Choroid plexus epithelial cell (primary cell): Measurements from ENCODE around the gene SLC6A9.

Experiments used
- DNase-seq: peaks from one replicate; pipeline ENCODE4 v3.0.0-alpha.2; 2010; ENCODE audit warnings: low read depth
- H3K4me3 ChIP-seq: 2 replicates; pipeline ENCODE4 v1.5.1; 2011; ENCODE audit warnings: low read depth, mild to moderate bottlenecking, control low read depth, low read length, moderate library complexity
- TF ChIP-seq, protein P1 (sequence below): conservative IDR thresholded peaks from 2 replicates; pipeline ENCODE4 v1.5.1; 2011; ENCODE audit warnings: low read depth, mild to moderate bottlenecking, control low read depth, inconsistent platforms, low read length, moderate library complexity

SLC6A9 gene

DNA sequence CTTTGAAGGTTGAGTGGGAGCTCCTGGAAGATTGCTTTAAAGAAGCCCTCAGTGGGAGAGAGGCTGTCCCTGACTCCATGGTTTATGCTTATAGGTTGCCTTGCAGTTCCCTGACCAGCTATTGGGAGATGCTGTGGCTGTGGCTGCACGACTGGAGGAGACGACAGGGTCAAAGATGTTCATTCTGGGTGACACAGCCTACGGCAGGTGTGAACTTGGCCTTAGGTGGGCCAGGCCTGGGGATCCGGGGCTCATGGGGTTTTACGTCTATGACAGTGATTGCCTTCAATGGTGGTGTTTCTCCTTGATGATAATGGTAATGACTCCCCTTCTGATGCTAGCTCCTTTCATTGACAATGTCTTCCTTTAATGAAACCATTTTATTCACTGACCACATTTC is 60.8 kb downstream of the SLC6A9 start:
- TF ChIP-seq, protein P1, sequence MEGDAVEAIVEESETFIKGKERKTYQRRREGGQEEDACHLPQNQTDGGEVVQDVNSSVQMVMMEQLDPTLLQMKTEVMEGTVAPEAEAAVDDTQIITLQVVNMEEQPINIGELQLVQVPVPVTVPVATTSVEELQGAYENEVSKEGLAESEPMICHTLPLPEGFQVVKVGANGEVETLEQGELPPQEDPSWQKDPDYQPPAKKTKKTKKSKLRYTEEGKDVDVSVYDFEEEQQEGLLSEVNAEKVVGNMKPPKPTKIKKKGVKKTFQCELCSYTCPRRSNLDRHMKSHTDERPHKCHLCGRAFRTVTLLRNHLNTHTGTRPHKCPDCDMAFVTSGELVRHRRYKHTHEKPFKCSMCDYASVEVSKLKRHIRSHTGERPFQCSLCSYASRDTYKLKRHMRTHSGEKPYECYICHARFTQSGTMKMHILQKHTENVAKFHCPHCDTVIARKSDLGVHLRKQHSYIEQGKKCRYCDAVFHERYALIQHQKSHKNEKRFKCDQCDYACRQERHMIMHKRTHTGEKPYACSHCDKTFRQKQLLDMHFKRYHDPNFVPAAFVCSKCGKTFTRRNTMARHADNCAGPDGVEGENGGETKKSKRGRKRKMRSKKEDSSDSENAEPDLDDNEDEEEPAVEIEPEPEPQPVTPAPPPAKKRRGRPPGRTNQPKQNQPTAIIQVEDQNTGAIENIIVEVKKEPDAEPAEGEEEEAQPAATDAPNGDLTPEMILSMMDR, result no peak
- DNase-seq, result no peak

DNA sequence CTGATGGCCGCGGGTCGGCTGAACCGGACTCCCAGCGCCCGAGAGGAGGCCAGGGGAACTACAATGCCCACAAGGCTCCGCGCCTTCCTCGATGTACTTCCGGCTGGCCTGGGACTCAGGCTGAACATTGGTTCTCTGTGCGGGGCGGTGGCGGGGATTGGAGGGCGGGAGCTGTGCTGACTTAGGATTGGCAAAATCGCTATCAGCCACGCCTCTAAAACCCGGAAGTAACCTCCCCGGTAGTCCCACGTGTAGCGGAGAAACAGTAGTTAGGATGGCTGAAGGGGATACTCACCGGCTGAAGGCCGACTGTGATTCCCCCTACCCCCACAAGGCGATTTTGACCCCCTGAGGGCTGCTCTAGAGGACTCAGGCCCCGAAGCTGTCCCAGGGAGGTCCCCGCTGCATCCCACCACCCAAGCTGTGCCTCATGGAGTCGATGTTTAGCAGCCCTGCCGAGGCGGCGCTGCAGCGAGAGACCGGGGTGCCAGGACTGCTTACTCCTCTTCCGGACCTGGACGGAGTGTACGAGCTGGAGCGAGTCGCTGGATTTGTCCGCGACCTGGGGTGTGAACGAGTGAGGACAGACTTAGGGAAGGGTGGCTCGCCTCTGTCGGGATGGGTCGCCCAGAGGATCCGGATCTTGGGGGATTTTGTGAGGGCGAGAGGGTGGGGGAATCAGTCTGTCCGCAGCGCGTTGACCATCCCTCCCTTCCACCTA is 61.4 kb downstream of the SLC6A9 start, which contains the start of gene DPH2:
DPH2 (plus strand) TSS at position 265 of the 721 bp plus-strand sequence; CDS start at position 431, 166 bp downstream.
- TF ChIP-seq, protein P1, result no peak
- H3K4me3 ChIP-seq, result peak within 1 kb of the TSS; percentile 97

More for the DNA sequence above, 60.8 kb downstream of the SLC6A9 start:
- peak overlapping the region; percentile 97 for H3K4me3 ChIP-seq

DNA sequence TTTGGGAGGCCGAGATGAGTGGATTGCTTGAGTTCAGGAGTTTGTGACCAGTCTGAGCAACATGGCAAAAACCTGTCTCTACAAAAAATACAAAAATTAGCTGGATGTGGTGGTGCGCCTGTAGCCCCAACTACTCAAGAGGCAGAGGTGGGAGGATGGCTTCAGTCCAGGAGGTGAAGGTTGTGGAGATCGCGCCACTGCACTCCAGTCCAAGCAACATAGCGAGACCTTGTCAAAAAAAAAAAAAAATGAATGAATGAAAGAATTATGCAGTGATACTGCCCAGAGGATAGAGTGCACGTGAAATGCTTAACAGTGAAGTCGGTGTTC is 61.9 kb downstream of the SLC6A9 start:
- peak overlapping the region; percentile 15 for H3K4me3 ChIP-seq
- TF ChIP-seq, protein P1, result no peak
- DNase-seq, result no peak

More for the DNA sequence above, 61.4 kb downstream of the SLC6A9 start, which contains the start of gene DPH2:
- DNase-seq, result peak; percentile 99

DNA sequence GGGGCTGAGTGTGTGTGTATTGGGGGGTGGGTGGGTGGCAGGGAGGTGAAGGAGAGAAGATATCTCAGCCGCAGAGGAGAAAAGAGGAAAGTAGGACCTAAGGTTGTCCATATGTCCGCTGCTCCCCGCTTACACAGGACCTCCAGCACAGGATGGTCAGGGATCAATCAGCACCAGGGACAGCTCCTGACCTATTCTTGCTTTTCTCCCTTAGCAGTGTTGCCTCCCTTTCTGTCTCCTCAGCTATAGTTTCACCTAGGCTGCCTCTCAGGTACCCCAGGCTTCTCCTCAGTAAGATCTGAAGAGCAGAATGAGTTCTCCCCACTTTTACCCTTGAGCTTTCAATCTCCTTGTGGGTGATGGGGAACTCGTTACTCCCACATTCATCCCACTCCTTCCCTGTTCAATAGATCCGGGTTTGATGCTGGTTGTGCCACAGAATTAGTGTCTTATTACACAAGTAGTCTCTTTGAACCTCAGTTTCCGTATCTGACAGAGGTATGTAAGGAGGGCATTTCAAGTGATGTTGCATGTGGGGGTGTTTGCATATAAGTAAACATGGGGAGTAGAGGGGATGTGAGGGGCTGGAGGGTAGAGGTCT is 62.8 kb downstream of the SLC6A9 start:
- no peak overlapping the region for H3K4me3 ChIP-seq
- TF ChIP-seq, protein P1, result no peak
- DNase-seq, result peak; percentile 46

DNA sequence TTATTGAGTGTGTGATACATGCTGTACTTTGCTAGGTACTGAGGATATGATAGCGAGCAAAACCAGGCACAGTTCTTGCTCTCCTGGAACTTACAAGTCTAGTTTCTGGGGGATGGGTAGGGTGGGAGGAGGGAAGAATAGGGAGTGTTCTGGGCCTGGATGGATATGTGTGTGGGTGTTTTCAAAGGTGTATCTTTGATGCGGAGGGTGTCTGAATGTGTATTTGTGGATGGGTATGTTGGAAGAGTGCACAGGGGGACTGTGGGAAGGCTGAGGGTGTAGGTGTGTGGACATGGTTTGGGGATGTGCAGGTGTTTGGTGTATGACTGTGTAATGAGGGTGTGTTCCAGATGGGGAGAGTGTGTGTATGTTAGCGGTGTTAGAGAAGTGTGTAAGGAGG is 65.9 kb downstream of the SLC6A9 start:
- no peak for DNase-seq
- H3K4me3 ChIP-seq, result no peak overlapping the region
- TF ChIP-seq, protein P1, result no peak

DNA sequence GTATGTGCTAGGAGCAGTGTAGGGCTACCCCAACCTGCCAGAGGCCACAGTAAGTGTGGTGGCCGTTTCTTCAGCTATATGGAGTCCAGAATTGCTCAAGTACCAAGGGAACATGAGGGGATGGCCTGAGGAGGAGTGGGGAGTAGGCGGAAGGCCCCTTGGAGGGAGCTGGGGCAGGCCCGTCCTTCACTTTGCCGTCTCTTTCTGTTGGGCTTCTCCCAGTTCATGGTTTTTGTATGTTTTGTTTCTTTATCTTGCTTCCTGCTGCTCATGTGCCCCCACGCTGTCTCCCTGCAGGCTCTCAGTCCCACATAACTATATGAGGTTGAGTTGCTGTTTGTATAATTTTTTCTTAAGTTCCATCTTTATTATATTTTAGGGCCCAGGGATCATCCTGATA is 67.4 kb downstream of the SLC6A9 start:
- no peak for DNase-seq
- no peak overlapping the region for H3K4me3 ChIP-seq
- TF ChIP-seq, protein P1, result no peak

DNA sequence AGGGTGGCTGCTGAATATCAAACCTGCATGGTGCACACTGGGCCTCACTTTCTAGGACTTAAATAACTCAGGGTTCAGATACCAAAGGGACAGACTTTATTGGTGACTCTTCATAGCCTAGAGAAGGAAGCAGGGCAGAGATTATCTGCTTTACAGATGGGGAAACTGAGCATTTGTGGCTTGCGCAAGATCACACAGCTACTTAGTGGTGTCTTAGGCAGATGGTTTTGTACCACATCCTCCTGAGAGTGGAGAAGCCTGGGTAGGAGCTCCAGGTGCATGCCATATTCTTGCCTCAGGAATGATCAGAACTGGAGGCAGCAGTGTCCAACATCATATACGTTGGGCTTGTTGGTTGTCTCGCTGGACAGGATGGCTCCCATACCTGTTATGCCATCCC is 68.3 kb downstream of the SLC6A9 start:
- DNase-seq, result no peak
- H3K4me3 ChIP-seq, result no peak overlapping the region
- TF ChIP-seq, protein P1, result no peak
